DND-41 (cell line): ENCODE measurements around the gene SLC35F3.

Source experiments
- ATAC-seq: fragments of 200-7000 bp; cut with Tn5 transposase; 3 replicates; pipeline ENCODE4 v1.9.1; 2021; ENCODE audit warnings: low read depth; ENCODE audit not compliant: insufficient read depth
- DNase-seq: peaks from one replicate; pipeline ENCODE4 v3.0.0-alpha.2; 2020
- H2AFZ ChIP-seq: 2 replicates; pipeline ENCODE4 v1.6.0; 2012; ENCODE audit warnings: low read depth, low read length
- H3K27ac ChIP-seq: 2 replicates; pipeline ENCODE4 v1.5.1; 2012; ENCODE audit warnings: low read length, inconsistent platforms
- H3K27me3 ChIP-seq: fragments of 200-600 bp; sonication (generic); 2 replicates; pipeline ENCODE4 v1.6.0; 2012; ENCODE audit warnings: low read length, mild to moderate bottlenecking, inconsistent platforms; ENCODE audit not compliant: insufficient read depth, poor library complexity
- H3K36me3 ChIP-seq: 2 replicates; pipeline ENCODE4 v1.5.1; 2012; ENCODE audit warnings: low read length, inconsistent platforms; ENCODE audit not compliant: insufficient read depth
- H3K4me1 ChIP-seq: 2 replicates; pipeline ENCODE4 v1.5.1; 2012; ENCODE audit warnings: mild to moderate bottlenecking, low read length; ENCODE audit not compliant: insufficient read depth
- H3K4me2 ChIP-seq: 2 replicates; pipeline ENCODE4 v1.6.0; 2012; ENCODE audit warnings: mild to moderate bottlenecking, moderate library complexity, low read length, inconsistent platforms; ENCODE audit not compliant: insufficient read depth
- H3K4me3 ChIP-seq, 2 experiments: fragments of 200-600 bp in 1 of 2; shearing (Covaris generic) in 1 of 2; 2 replicates each; pipeline ENCODE4 v1.5.1; 2012 to 2016; ENCODE audit warnings: inconsistent platforms in 2 of 2, low read length in 2 of 2, mild to moderate bottlenecking in 2 of 2, low read depth in 1 of 2, moderate library complexity in 1 of 2
- H3K79me2 ChIP-seq: 2 replicates; pipeline ENCODE4 v1.6.0; 2012; ENCODE audit warnings: low read length, inconsistent platforms; ENCODE audit not compliant: insufficient read depth
- H3K9ac ChIP-seq: 2 replicates; pipeline ENCODE4 v1.6.0; 2012; ENCODE audit warnings: low read depth, mild to moderate bottlenecking, inconsistent platforms, low read length, moderate library complexity
- H3K9me3 ChIP-seq: 2 replicates; pipeline ENCODE4 v1.5.1; 2012; ENCODE audit warnings: low read length, moderate library complexity, mild to moderate bottlenecking, inconsistent platforms; ENCODE audit not compliant: insufficient read depth, severe bottlenecking
- H4K20me1 ChIP-seq: 2 replicates; pipeline ENCODE4 v1.6.0; 2012; ENCODE audit warnings: low read length; ENCODE audit not compliant: insufficient read depth
- CTCF ChIP-seq: IDR thresholded peaks from 2 replicates; pipeline ENCODE4 v1.5.1; 2012; ENCODE audit warnings: borderline replicate concordance, low read length, moderate library complexity, mild to moderate bottlenecking; ENCODE audit not compliant: poor library complexity, severe bottlenecking; ENCODE audit errors: extremely low read depth
- EZH2 ChIP-seq: IDR thresholded peaks from 3 replicates; pipeline ENCODE4 v1.6.1; 2012; ENCODE audit warnings: borderline replicate concordance, low read depth, mild to moderate bottlenecking, moderate library complexity, low read length, inconsistent platforms; ENCODE audit not compliant: severe bottlenecking

The SLC35F3 gene

GRCh38 chr1:234090212-234091064, 186.0 kb downstream of the SLC35F3 start:
- no peak overlapping the region for H3K4me2 ChIP-seq
- no peak overlapping the region for H2AFZ ChIP-seq
- TF ChIP-seq EZH2 (no peak), CTCF (no peak)
- H4K20me1 ChIP-seq = no peaks in the 10 kb centered on the region
- no peak overlapping the region for H3K27ac ChIP-seq
- no peak for DNase-seq
- H3K4me3 ChIP-seq = no peak overlapping the region
- H3K36me3 ChIP-seq = no peaks in the 10 kb centered on the region
- no peaks in the 10 kb centered on the region for H3K79me2 ChIP-seq
- ATAC-seq = no peak
- H3K4me1 ChIP-seq = no peaks in the 10 kb centered on the region
- no peak overlapping the region for H3K9ac ChIP-seq
- peaks cover 22% of the 10 kb centered on the region for H3K27me3 ChIP-seq
- H3K9me3 ChIP-seq = no peaks in the 10 kb centered on the region

GRCh38 chr1:234091065-234091401, 186.6 kb downstream of the SLC35F3 start:
- no peaks in the 10 kb centered on the region for H3K79me2 ChIP-seq

GRCh38 chr1:234091876-234092275, 187.4 kb downstream of the SLC35F3 start:
- no peak for DNase-seq
- Histone ChIP-seq H3K27ac (no peak overlapping the region), H3K9me3 (no peaks in the 10 kb centered on the region), H2AFZ (no peak overlapping the region), H3K27me3 (peaks cover 27% of the 10 kb centered on the region), H3K4me2 (no peak overlapping the region), H3K4me3 (no peak overlapping the region), H3K36me3 (no peaks in the 10 kb centered on the region), H3K4me1 (no peaks in the 10 kb centered on the region), H3K79me2 (no peaks in the 10 kb centered on the region), H3K9ac (no peak overlapping the region), H4K20me1 (no peaks in the 10 kb centered on the region)
- TF ChIP-seq CTCF (no peak), EZH2 (no peak)
- no peak for ATAC-seq

More at GRCh38 chr1:234091065-234091401, 186.6 kb downstream of the SLC35F3 start:
- no peak overlapping the region for H3K4me2 ChIP-seq
- H3K36me3 ChIP-seq = no peaks in the 10 kb centered on the region
- peaks cover 23% of the 10 kb centered on the region for H3K27me3 ChIP-seq
- H4K20me1 ChIP-seq = no peaks in the 10 kb centered on the region
- H3K4me1 ChIP-seq = no peaks in the 10 kb centered on the region
- H3K27ac ChIP-seq = no peak overlapping the region
- TF ChIP-seq EZH2 = no peak
- no peaks in the 10 kb centered on the region for H3K9me3 ChIP-seq
- H3K9ac ChIP-seq = no peak overlapping the region
- ATAC-seq (no peak), DNase-seq (no peak)
- no peak overlapping the region for H3K4me3 ChIP-seq
- no peak overlapping the region for H2AFZ ChIP-seq

GRCh38 chr1:234093107-234093506, 188.6 kb downstream of the SLC35F3 start:
- DNase-seq (no peak), ATAC-seq (no peak)
- Histone ChIP-seq H3K79me2 (no peaks in the 10 kb centered on the region), H3K9me3 (no peaks in the 10 kb centered on the region), H3K27me3 (peaks cover 27% of the 10 kb centered on the region), H3K36me3 (no peaks in the 10 kb centered on the region), H3K27ac (no peak overlapping the region), H3K9ac (no peak overlapping the region), H3K4me2 (no peak overlapping the region), H2AFZ (no peak overlapping the region), H4K20me1 (no peaks in the 10 kb centered on the region), H3K4me1 (no peaks in the 10 kb centered on the region), H3K4me3 (no peak overlapping the region)
- no peak for TF ChIP-seq EZH2
- TF ChIP-seq CTCF = no peak
